Measurements from ENCODE around the gene CADPS2. TPM values are rescaled to one million over a fixed set of nuclear protein-coding genes. Genes with fewer than 3 reads are reported as not detected.

CADPS2 gene
- total RNA-seq (2021; fragmentation: NEBNext Ultra II Directional; extraction: Animal tissue kit (Norgen Biotek cat#: 25700)) (19.7 and 22.3 TPM in 2 replicates), polyA plus RNA-seq (2011; rRNA removed) (4.4 and 8.9 TPM in 2 replicates), polyA minus RNA-seq (2011; rRNA and poly(A)+ RNA removed) (29.6 and 30.5 TPM in 2 replicates)
- 10.5 TPM for polyA plus RNA-seq (2011; cell fraction: cytosol; rRNA removed)
- 4.4 TPM for polyA plus RNA-seq (2011; cell fraction: nucleus; rRNA removed)
- polyA plus RNA-seq (2012, experiment 1 of 2): 11.3 to 24.6 TPM (median 15.5 TPM) in 4 replicates
- 1.9 TPM for polyA plus RNA-seq (2012, experiment 2 of 2)
- 9.0 TPM for polyA plus RNA-seq (2013, experiment 1 of 2)
- 9.6 TPM for polyA plus RNA-seq (2013, experiment 2 of 2)
- 13.3 TPM for polyA minus RNA-seq (2011; cell fraction: cytosol; rRNA and poly(A)+ RNA removed)
- polyA minus RNA-seq (2011; cell fraction: nucleus; rRNA and poly(A)+ RNA removed): 32.6 TPM
- long read RNA-seq, experiment 1, partial matches to known transcripts: 13 of 26 reads
- long read RNA-seq, experiment 1, other reads (novel, unspliced or antisense): 13 of 26 reads
- long read RNA-seq, experiment 2, partial matches to known transcripts: 1 of 2 reads
- long read RNA-seq, experiment 2, other reads (novel, unspliced or antisense): 1 of 2 reads

GRCh38 chr7:122886357-122887081 is at the start of gene CADPS2:
Gene CADPS2 (minus strand): TSS chr7:122886460. CDS start chr7:122886337, 123 bp downstream.
- peak within 1 kb of the TSS; percentile 54 to 84 (median 68) for H3K9ac ChIP-seq (replicated peaks in 1 of 4; ENCODE audit: extremely low read depth in 1 of 4, low read depth in 3 of 4, low read length in 3 of 4)
- H4K8ac ChIP-seq (ENCODE audit: extremely low read depth, insufficient read depth, low read length): peak within 1 kb of the TSS; percentile 80
- 2% methylated on average over 42 of the region's 73 CpGs; no CpG with 5 or more reads in 1 of the 2 experiments for WGBS, 2 experiments (ENCODE audit: extremely low coverage in 1 of 2, insufficient coverage in 1 of 2, insufficient read length in 1 of 2, insufficient replicate concordance in 2 of 2, low coverage in 1 of 2, low lambda C conversion rate in 2 of 2, missing lambda C conversion rate in 1 of 2)
- H2BK15ac ChIP-seq (ENCODE audit: low read length): no peak within 1 kb of the TSS
- FAIRE-seq (no peak), DNase-seq (ENCODE audit: low read depth in 1 of 2, low spot score in 2 of 2) (peak; percentile 59 to 87)
- H3K23ac ChIP-seq (ENCODE audit: insufficient read length): no peak within 1 kb of the TSS
- H2AFZ ChIP-seq (ENCODE audit: low read length): peak within 1 kb of the TSS; percentile 47
- no peak within 1 kb of the TSS for H3K27ac ChIP-seq (ENCODE audit: low read depth, low read length)
- H3K4me3 ChIP-seq (ENCODE audit: extremely low read depth in 1 of 4, insufficient read depth in 2 of 4, low read depth in 3 of 4, low read length in 4 of 4): peak within 1 kb of the TSS; percentile 79 to 86 (median 84)
- H3K4me1 ChIP-seq (replicated peaks in 1 of 4; ENCODE audit: control insufficient read depth in 3 of 4, insufficient read depth in 4 of 4, low read length in 3 of 4): peaks cover 0 to 9% (median 3%) of the 10 kb centered on the region in 4 experiments; a peak in 6 of 7 replicates
- H3K79me1 ChIP-seq (ENCODE audit: low read depth, low read length): no peaks in the 10 kb centered on the region
- H3K56ac ChIP-seq (replicated peaks; ENCODE audit: insufficient read length, low read depth, low read length): peak within 1 kb of the TSS; percentile 49
- peaks cover 3 to 15% (median 8%) of the 10 kb centered on the region in 4 experiments for H3K27me3 ChIP-seq (replicated peaks in 1 of 4; ENCODE audit: control insufficient read depth in 3 of 4, extremely low read depth in 1 of 4, insufficient read depth in 3 of 4, low read length in 3 of 4)
- H3K4me2 ChIP-seq (ENCODE audit: insufficient read depth in 1 of 2, low read depth in 2 of 2, low read length in 2 of 2): peak within 1 kb of the TSS; percentile 73 to 97
- no peak within 1 kb of the TSS for H3K14ac ChIP-seq (ENCODE audit: insufficient read length)
- H3K79me2 ChIP-seq (ENCODE audit: control insufficient read depth in 1 of 2, insufficient read depth in 2 of 2, low read length in 2 of 2): 0 out of 4 replicates have a peak, but pooled peaks cover 0 to 16% of the 10 kb centered on the region in 2 experiments
- no peaks in the 10 kb centered on the region for H3K9me3 ChIP-seq (ENCODE audit: insufficient read depth in 2 of 2, low read depth in 1 of 2, low read length in 1 of 2)
- H2BK120ac ChIP-seq (replicated peaks; ENCODE audit: low read depth, low read length): no peak within 1 kb of the TSS
- no peaks in the 10 kb centered on the region for H4K20me1 ChIP-seq (replicated peaks in 1 of 2; ENCODE audit: control insufficient read depth in 1 of 2, insufficient read depth in 2 of 2, low read length in 2 of 2)
- no peaks in the 10 kb centered on the region for H3K36me3 ChIP-seq (ENCODE audit: control insufficient read depth in 2 of 4, insufficient read depth in 4 of 4, low read length in 3 of 4)
- ChIA-PET CTCF (ENCODE audit: partially characterized antibody) (interaction anchor here (0.8 to 2.8 kb wide), 14 partner anchors 14 to 267 kb away, joined by 3 to 10 read pairs (median 4); no protein-coding TSS in a partner anchor), POLR2A (ENCODE audit: partially characterized antibody) (interaction anchor here (0.8 to 1.7 kb wide), 4 partner anchors 20 to 201 kb away, joined by 3 to 7 read pairs (median 4); no protein-coding TSS in a partner anchor)
- peaks cover 9% of the 10 kb centered on the region; the same call in 1 of the 2 replicates for H3K23me2 ChIP-seq (ENCODE audit: low read depth, low read length)
- H2BK20ac ChIP-seq (ENCODE audit: low read length): no peak within 1 kb of the TSS
- H2BK5ac ChIP-seq (ENCODE audit: low read depth, low read length): no peak within 1 kb of the TSS
- no peak within 1 kb of the TSS for H4K5ac ChIP-seq (ENCODE audit: insufficient read length, low read depth, low read length)
- 0 out of 2 replicates have a peak within 1 kb of the TSS, but pooled peaks have one; percentile 3 for H2BK12ac ChIP-seq (ENCODE audit: low read depth, low read length)
- H4K91ac ChIP-seq (replicated peaks; ENCODE audit: insufficient read length, low read length): peak within 1 kb of the TSS; percentile 39
- peak within 1 kb of the TSS; percentile 86; the same call in 1 of the 2 replicates for H3K18ac ChIP-seq (ENCODE audit: extremely low read depth, low read length)
- H3K4ac ChIP-seq (replicated peaks; ENCODE audit: insufficient read length, low read depth, low read length): no peak within 1 kb of the TSS
- H2AK5ac ChIP-seq (ENCODE audit: low read depth, low read length): no peak within 1 kb of the TSS
- TF ChIP-seq EZH2 (IDR thresholded peaks at IDR 0.05; ENCODE audit: low read depth, low read length, severe bottlenecking) (peak; percentile 34), RBBP5 (IDR thresholded peaks at IDR 0.05; ENCODE audit: borderline replicate concordance, low read depth, low read length) (peak; percentile 85), POLR2A (IDR thresholded peaks at IDR 0.05; ENCODE audit: control extremely low read depth in 1 of 2, low read depth in 2 of 2, low read length in 2 of 2) (no peak; a peak in 2 of 3 replicates), ZNF274 (IDR thresholded peaks at IDR 0.05; ENCODE audit: borderline replicate concordance, extremely low read depth, low read length) (no peak), SRF (IDR thresholded peaks at IDR 0.05; ENCODE audit: low read depth, low read length) (no peak), USF2 (IDR thresholded peaks at IDR 0.05; ENCODE audit: low read length) (no peak), FOSL1 (IDR thresholded peaks at IDR 0.05; ENCODE audit: insufficient read depth, low read depth, low read length) (no peak), POU5F1 (IDR thresholded peaks at IDR 0.05; ENCODE audit: low read depth, low read length) (no peak)

Measured in H1 (cell line).